Left lung (tissue), 14 donors: ENCODE results near the gene ITGA8. TPM values are rescaled to one million over a fixed set of nuclear protein-coding genes. Genes with fewer than 3 reads are reported as not detected.
A peak's percentile ranks its signal among the peaks of the same experiment; 100 is the strongest.
"Not testable (repeated sequence)": the region's sequence is repeated elsewhere in the genome, so short reads cannot be mapped to it uniquely, and the experiment has no call there.

Source experiments
- ATAC-seq: fragments of 200-7000 bp; cut with Tn5 transposase; one replicate; pipeline ENCODE4 v1.9.1; 2020; ENCODE audit warnings: moderate library complexity
- DNase-seq, 4 donors: peaks; one replicate each; pipeline ENCODE4 v3.0.0-alpha.2; 2013 to 2020
- H3K27ac ChIP-seq, 2 donors: fragments of 200-600 bp; sonication (generic) in 1 of 2; one replicate each; pipeline versions ENCODE4 v1.5.0 to v1.8.0; 2020 to 2021
- H3K27me3 ChIP-seq, 2 donors: fragments of 200-600 bp; sonication (generic) in 1 of 2; one replicate each; pipeline versions ENCODE4 v1.5.0 to v1.8.0; 2020 to 2021
- H3K36me3 ChIP-seq, 2 donors: fragments of 200-600 bp; sonication (generic) in 1 of 2; one replicate each; pipeline versions ENCODE4 v1.5.0 to v1.8.0; 2020 to 2021
- H3K4me1 ChIP-seq, 2 donors: fragments of 200-600 bp; one replicate each; pipeline ENCODE4 v1.8.0; 2021
- H3K4me3 ChIP-seq, 2 donors: fragments of 200-600 bp; sonication (generic) in 1 of 2; one replicate each; pipeline versions ENCODE4 v1.5.0 to v1.8.0; 2020 to 2021; ENCODE audit warnings: mild to moderate bottlenecking in 1 of 2
- H3K9me3 ChIP-seq, 2 donors: fragments of 200-600 bp; sonication (generic) in 1 of 2; one replicate each; pipeline versions ENCODE4 v1.5.0 to v1.8.0; 2020 to 2021
- CTCF ChIP-seq, 2 donors: fragments of 200-600 bp; sonication (generic) in 1 of 2; IDR thresholded peaks; one replicate each; pipeline versions ENCODE4 v1.5.0 to v1.8.0; 2021; ENCODE audit warnings: antibody characterized with exemption in 2 of 2
- intact Hi-C, 2 donors: fragments of 100-400 bp; cut with DNase I; formaldehyde crosslinking; loops; one replicate each; pipeline versions ENCODE4 v1.11.2 to v1.14.2; 2022
- long read RNA-seq, 12 donors: library from polyadenylated mRNA in 2 of 12; unstranded in 2 of 12; transcript quantifications; one replicate each; pipeline ENCODE4 v2.0.0 and lab custom pipeline, GENCODE V29; 2019 to 2026
- polyA plus RNA-seq, 6 donors: library from polyadenylated mRNA; unstranded; fragments of 120-200 nt; gene quantifications; one replicate each; pipeline ENCODE4 v1.2.1, GENCODE V29; 2013; ENCODE audit not compliant: insufficient read length in 6 of 6
- total RNA-seq, 2 donors: library from RNA; stranded (reverse); fragmentation: NEBNext Ultra II Directional; extraction: Animal tissue kit (Norgen Biotek cat#: 25700); gene quantifications; one replicate each; pipeline ENCODE4 v1.2.1, GENCODE V29; 2021
- donor health status: DM: no; HTN: yes; CAD: no.
- donor health status: DM: no; HTN: no; CAD: no.

ITGA8 gene
- total RNA-seq (10 to 100 TPM; 23.7 to 25.5 TPM), polyA plus RNA-seq (10 to 100 TPM; 55.6 to 83.3 (median 72.1) TPM)
- long read RNA-seq, donor 1, full-length matches to known transcripts, result 3 of 36 reads
- long read RNA-seq, donor 1, partial matches to known transcripts, result 33 of 36 reads
- long read RNA-seq, donor 1, other reads (novel, unspliced or antisense), result 0 of 36 reads
- long read RNA-seq, donor 2, result 0 reads
- long read RNA-seq, donor 3, full-length matches to known transcripts, result 3 of 3 reads
- long read RNA-seq, donor 3, partial matches to known transcripts, result 0 of 3 reads
- long read RNA-seq, donor 3, other reads (novel, unspliced or antisense), result 0 of 3 reads
- long read RNA-seq, donor 4, partial matches to known transcripts, result 1 of 2 reads
- long read RNA-seq, donor 4, other reads (novel, unspliced or antisense), result 1 of 2 reads
- long read RNA-seq, donor 5, full-length matches to known transcripts, result 3 of 13 reads
- long read RNA-seq, donor 5, partial matches to known transcripts, result 10 of 13 reads
- long read RNA-seq, donor 5, other reads (novel, unspliced or antisense), result 0 of 13 reads
- long read RNA-seq, donor 6, full-length matches to known transcripts, result 9 of 15 reads
- long read RNA-seq, donor 6, partial matches to known transcripts, result 6 of 15 reads
- long read RNA-seq, donor 6, other reads (novel, unspliced or antisense), result 0 of 15 reads
- long read RNA-seq, donor 7, full-length matches to known transcripts, result 2 of 2 reads
- long read RNA-seq, donor 7, partial matches to known transcripts, result 0 of 2 reads
- long read RNA-seq, donor 7, other reads (novel, unspliced or antisense), result 0 of 2 reads
- long read RNA-seq, donor 8, full-length matches to known transcripts, result 1 of 1 reads
- long read RNA-seq, donor 8, partial matches to known transcripts, result 0 of 1 reads
- long read RNA-seq, donor 8, other reads (novel, unspliced or antisense), result 0 of 1 reads
- long read RNA-seq, donor 9, result 0 reads
- long read RNA-seq, donor 10, partial matches to known transcripts, result 3 of 4 reads
- long read RNA-seq, donor 10, other reads (novel, unspliced or antisense), result 1 of 4 reads
- long read RNA-seq, donor 11, result 0 reads
- long read RNA-seq, donor 12, full-length matches to known transcripts, result 3 of 3 reads
- long read RNA-seq, donor 12, partial matches to known transcripts, result 0 of 3 reads
- long read RNA-seq, donor 12, other reads (novel, unspliced or antisense), result 0 of 3 reads

- Histone ChIP-seq H3K4me3 (peak within 1 kb of the TSS; percentile 39 to 42), H3K27ac (peak within 1 kb of the TSS; percentile 63 to 72), H3K4me1 (peaks cover 0 to 4% of the 10 kb centered on the region in 2 donors), H3K36me3 (no peaks in the 10 kb centered on the region), H3K27me3 (peaks cover 16 to 57% of the 10 kb centered on the region in 2 donors), H3K9me3 (no peaks in the 10 kb centered on the region)
- intact Hi-C loops, result loop anchor here in 1 of 2 donors (5.0 to 10.0 kb wide), 2 partner anchors 135 to 278 kb away; no protein-coding TSS in a partner anchor
- TF ChIP-seq CTCF (IDR thresholded peaks at IDR 0.05), result peak; percentile 22 to 25
- ATAC-seq (peak; percentile 78), DNase-seq (peak in 3 of 4 donors; percentile 72 to 86 (median 79))
These were observed at the start of gene ITGA8 for GRCh38 chr10:15719899-15720634. Gene ITGA8 (minus strand): TSS chr10:15719922. CDS start chr10:15719771, 151 bp downstream.

GRCh38 chr10:15764892-15765454 is 45.3 kb upstream of the ITGA8 start:
- no peaks in the 10 kb centered on the region for H3K36me3 ChIP-seq
- no peak for ATAC-seq
- H3K9me3 ChIP-seq, result no peaks in the 10 kb centered on the region
- intact Hi-C loops, result no loop called here
- DNase-seq, result no peak
- H3K27ac ChIP-seq, result no peak overlapping the region
- no peaks in the 10 kb centered on the region for H3K4me1 ChIP-seq
- no peak for TF ChIP-seq CTCF (IDR thresholded peaks at IDR 0.05)
- H3K27me3 ChIP-seq, result no peaks in the 10 kb centered on the region
- no peak overlapping the region for H3K4me3 ChIP-seq

GRCh38 chr10:15763006-15763405 is 43.3 kb upstream of the ITGA8 start:
- DNase-seq (no peak), ATAC-seq (no peak)
- intact Hi-C loops, result no loop called here
- TF ChIP-seq CTCF (IDR thresholded peaks at IDR 0.05), result no peak
- Histone ChIP-seq H3K27ac (no peak overlapping the region), H3K36me3 (no peaks in the 10 kb centered on the region), H3K27me3 (no peaks in the 10 kb centered on the region), H3K4me1 (no peaks in the 10 kb centered on the region), H3K9me3 (no peaks in the 10 kb centered on the region), H3K4me3 (no peak overlapping the region)

- intact Hi-C loops, result not testable (repeated sequence)
These were observed 42.5 kb upstream of the ITGA8 start for GRCh38 chr10:15762239-15762638.

GRCh38 chr10:15761224-15761623 is 41.5 kb upstream of the ITGA8 start:
- intact Hi-C loops, DNase-seq, ATAC-seq: not testable (repeated sequence)

More at GRCh38 chr10:15762239-15762638, 42.5 kb upstream of the ITGA8 start:
- H3K27ac ChIP-seq, ATAC-seq, H3K4me1 ChIP-seq, H3K27me3 ChIP-seq, DNase-seq, H3K9me3 ChIP-seq, H3K36me3 ChIP-seq, H3K4me3 ChIP-seq: not testable (repeated sequence)

More at GRCh38 chr10:15761224-15761623, 41.5 kb upstream of the ITGA8 start:
- not testable (repeated sequence) for H3K9me3 ChIP-seq, H3K27ac ChIP-seq, H3K4me3 ChIP-seq, H3K36me3 ChIP-seq, H3K27me3 ChIP-seq, H3K4me1 ChIP-seq
